HG03469 (cell line): Measurements from ENCODE around the gene SCP2.

ENCODE experiments used
- ATAC-seq: cut with Tn5 transposase; IDR thresholded peaks from one replicate; pipeline ENCODE4 v1.9.1; 2021; ENCODE audit warnings: mild to moderate bottlenecking, moderate library complexity, moderate number of reproducible peaks; ENCODE audit not compliant: unreplicated experiment

Gene SCP2

DNA sequence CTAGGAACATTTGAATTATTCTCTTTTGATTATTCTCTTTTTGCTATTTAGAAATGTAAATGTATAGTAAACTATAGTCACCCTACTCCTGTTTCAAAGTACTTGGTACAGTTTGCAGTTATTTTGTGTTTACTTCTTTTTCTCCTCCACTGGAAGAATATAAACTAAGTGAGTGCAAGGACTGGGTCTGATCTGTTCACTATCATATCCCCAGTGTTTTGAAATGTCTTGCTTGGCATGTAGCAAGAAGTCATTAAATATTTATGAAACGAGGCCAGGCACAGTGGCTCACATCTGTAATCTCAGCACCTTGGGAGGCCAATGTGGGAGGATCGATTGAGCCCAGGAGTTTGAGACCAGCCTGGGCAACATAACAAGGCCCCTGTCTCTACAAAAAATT is 99.2 kb downstream of the SCP2 start:
- no peak for ATAC-seq

DNA sequence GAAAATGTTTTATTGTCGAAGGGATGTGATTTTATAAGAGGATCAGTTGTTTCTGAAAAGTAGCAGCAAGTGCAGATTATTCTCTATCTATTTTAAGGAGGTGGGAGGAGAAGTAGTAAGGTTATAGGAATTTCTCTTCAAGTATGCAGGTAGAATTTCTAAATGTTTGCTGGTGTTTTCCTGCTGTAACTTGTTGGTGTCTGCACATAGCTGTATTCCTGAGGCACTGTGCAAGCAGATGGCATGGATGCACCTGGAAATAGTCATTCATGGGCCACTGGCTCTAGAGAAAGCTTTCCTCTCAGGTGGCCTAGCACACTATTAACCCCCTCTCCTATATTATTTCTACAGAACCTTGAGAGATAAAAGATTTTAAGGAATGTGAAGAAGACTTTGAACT is 104.7 kb downstream of the SCP2 start:
- no peak for ATAC-seq

DNA sequence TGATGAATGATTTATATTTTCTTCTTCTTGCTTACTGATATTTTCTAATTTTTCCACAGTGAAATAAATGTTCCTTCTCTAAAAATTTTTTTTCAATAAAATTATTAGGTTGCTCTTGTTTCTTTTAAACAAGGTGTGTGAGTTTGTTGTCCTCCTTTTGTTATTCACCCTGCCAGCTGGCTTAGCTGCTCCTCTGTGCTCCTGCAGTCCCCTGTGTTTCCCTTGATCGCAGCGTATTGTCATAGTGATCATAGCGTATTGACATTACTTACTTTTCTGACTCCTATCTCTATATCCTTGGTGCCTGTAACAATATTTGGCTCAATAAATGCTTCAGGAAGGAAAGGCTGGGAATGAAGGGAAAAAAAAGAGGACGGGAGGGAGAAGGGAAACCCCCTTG is 110.1 kb downstream of the SCP2 start:
- no peak for ATAC-seq

GRCh38 chr1:53038566-53038965 is 111.5 kb downstream of the SCP2 start:
- ATAC-seq = no peak

DNA sequence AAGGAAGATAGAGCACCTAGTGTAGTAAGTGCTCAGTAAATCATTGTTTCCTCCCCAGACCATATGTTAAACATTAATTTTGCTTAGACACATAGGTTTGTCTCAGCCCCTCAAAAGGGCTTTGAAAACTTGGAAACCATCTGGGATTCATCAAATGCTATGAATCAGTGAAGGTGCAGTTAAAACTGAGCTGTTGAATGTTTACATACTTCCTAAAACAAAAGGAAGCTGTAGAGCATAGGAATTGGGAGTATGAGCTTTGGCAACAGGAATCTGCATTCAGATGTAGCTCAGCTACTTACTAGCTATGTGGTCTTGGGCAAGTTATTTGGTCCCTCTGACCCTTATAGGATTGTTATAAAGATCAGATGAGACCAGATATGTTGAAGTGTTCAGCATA is 116.2 kb downstream of the SCP2 start:
- no peak for ATAC-seq

GRCh38 chr1:53044926-53045325 is 117.8 kb downstream of the SCP2 start:
- no peak for ATAC-seq

DNA sequence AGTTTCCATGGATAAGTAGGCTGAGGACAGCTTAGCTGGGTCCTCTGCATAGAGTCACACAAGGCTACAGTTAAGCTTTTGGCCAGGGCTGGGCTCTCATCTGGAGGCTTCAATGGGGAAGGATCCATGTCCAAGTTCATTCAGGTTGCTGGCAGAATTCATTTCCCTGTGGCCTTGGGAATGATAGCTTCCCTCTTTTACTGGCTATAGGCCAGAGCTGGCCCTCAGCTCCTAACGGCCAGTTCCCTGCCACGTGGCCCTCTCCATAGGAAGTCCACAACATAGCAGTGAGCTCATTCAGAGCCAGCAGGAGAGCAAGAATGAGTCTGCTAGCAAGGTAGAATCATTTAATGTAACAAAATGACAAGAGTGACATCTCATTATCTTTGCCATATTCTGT is 119.9 kb downstream of the SCP2 start:
- ATAC-seq = no peak

- no peak for ATAC-seq
Observed at GRCh38 chr1:53047737-53048736, 121.0 kb downstream of the SCP2 start.

DNA sequence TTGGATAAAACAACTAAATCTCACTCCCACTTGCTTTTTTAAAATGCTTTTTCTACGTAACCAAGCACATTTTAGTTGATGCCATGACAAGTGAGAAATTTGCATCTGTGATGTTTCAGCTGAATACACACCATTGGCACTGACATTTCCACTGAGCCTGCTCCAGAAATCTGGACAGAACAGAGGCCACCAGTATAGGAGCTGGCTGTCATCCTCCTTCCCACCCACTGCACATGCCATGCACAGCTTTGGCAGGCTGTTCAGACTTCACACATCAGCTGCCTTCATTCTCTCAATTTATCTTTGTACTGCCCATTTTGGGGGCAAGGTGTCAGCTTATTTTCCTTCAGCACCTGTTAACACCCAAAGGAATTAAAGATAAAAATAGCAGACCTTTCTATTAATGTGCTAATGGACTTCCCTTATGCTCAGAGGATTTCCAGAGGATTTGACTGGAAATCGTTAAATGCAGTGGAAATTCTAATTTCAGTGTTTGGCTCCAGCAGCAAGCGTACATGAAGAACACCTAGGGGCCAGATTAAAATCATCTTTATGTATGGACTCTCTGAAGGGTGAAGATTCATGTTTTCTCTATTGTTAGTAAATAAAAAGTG is 122.0 kb downstream of the SCP2 start:
- ATAC-seq = no peak

GRCh38 chr1:53049574-53049967 is 122.5 kb downstream of the SCP2 start:
- ATAC-seq = no peak

GRCh38 chr1:53050310-53050709 is 123.2 kb downstream of the SCP2 start:
- ATAC-seq = no peak

DNA sequence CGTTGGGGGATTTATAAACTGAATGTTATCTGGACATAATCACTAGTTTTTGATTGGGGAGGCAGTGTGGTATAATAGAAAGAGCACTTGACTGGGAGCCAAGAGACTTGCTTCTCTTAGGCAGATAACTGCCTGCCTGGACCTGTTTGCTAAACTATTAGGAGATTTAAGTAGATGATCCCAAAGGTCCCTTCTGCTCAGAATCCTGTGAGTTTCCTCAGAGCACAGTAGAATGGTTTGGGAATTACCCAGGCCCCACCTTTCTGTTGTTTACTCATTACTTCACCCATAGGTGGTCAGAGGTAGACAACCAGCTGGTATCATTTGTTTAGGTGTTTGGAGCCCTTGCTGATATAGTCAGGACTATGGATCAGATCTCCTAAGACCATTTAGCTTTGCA is 124.6 kb downstream of the SCP2 start:
- no peak for ATAC-seq

DNA sequence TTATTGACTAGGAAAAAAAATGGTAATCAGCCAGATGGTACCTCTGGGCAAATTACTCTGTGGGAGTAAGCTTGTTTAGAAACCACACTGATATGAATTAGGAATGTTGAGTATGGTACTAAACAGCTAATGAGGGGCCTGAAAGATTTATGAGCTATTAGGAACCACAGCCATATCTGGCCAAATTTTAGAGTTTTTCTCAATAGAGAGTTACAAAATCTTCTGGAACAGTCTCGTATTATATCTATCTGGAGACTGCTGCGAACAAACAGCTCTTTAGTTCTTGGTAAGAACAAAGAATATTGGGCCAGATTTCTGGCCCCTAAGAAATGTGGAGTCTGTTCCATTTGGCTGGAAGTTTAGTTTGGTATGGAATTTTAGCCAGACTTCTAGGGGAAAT is 130.1 kb downstream of the SCP2 start:
- no peak for ATAC-seq

- ATAC-seq = no peak
Observed at GRCh38 chr1:53060579-53060978, 133.5 kb downstream of the SCP2 start.

- ATAC-seq = no peak
Observed at GRCh38 chr1:53061123-53061858, 134.2 kb downstream of the SCP2 start.

- ATAC-seq = no peak
Observed at GRCh38 chr1:53061859-53062707, 135.0 kb downstream of the SCP2 start, which contains the start of gene PODN. Gene PODN (plus strand): TSS chr1:53062213. CDS start chr1:53069856, 7,643 bp downstream.

- ATAC-seq = no peak
Observed at GRCh38 chr1:53062708-53063591, 135.9 kb downstream of the SCP2 start.

DNA sequence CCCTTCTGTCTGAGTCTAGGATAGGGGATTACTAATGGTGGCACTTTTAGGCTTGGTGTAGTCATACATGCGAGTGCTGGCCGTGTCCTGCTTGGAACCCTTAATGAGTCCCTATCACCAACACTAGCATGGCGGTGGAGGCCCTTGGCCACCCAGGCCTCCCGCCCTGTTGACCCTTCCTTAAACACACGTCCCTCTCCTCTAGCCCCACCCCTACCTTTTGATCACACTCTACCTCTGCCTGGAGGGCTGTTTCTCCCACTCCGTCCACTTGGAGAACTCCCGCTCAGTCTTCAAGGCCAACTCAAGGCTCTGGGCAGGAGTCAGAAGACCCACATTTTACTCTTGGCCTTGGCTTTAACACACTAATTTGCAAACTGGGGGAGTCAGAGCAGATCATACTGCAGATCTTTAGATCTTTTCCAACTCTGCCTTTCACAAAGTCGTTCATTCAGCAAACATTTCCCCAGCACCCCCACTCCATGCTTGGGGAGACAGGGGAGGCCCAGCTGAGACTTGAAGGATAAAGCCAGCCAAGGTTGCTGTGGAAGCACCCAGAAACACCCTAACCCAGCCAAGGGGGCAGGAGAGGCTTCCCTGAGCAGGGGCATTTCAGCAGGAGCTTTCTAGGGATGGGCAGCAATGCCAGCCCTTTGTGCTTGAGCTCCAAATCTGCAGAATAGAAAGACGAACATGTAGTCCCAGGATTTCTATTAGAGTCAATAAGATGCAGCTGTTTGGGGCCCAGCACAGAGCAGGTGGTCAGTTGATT is 136.9 kb downstream of the SCP2 start:
- ATAC-seq = no peak

DNA sequence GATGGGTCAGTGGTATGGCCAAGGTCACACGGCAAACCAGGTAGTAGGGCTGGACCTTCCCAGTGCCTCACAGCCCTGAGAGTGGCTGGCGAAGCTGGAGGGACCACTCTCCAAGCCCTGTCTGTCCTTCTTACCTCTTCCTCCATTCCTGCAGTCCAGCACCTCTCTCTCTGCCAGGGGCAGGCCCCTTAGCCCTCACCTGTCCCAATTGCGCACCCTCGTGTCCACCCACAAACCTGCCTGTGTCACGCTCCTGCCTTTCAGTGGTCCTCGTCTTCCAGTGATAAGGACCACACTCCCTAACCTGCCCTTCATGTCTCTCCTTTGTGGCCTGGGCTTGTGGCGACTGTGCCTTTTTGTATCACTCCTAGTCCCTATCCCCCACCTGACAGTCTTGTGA is 138.3 kb downstream of the SCP2 start:
- ATAC-seq = no peak
